Stimulated activated naive B cell treated with anti-CD40 and anti-IgM and Interleukin-4, amounts not matched to agents 10 μg/mL and 1 μg/mL and 100 μg/mL, for 72 hours (primary cell): Measurements from ENCODE around the gene MATN4.

Source experiments
- ATAC-seq, 2 donors: fragments of 150-1000 bp; cut with Tn5 transposase; replicated peaks; 2 replicates each; pipeline ENCODE4 v1.10.0; 2021; ENCODE audit warnings: moderate library complexity in 1 of 2
- DNase-seq: peaks from one replicate; pipeline ENCODE4 v3.0.0; 2021
- H3K27ac Mint-ChIP-seq: one replicate; pipeline ENCODE4 v1.8.0; 2022; ENCODE audit warnings: mild to moderate bottlenecking, mixed read lengths
- H3K27me3 Mint-ChIP-seq, 2 donors: one replicate each; pipeline ENCODE4 v1.8.0; 2022; ENCODE audit warnings: mixed read lengths in 2 of 2
- H3K36me3 Mint-ChIP-seq, 2 donors: one replicate each; pipeline ENCODE4 v1.8.0; 2022; ENCODE audit warnings: mixed read lengths in 2 of 2, mild to moderate bottlenecking in 1 of 2
- H3K4me1 Mint-ChIP-seq, 2 donors: one replicate each; pipeline ENCODE4 v1.8.0; 2022; ENCODE audit warnings: mixed read lengths in 2 of 2, mild to moderate bottlenecking in 1 of 2
- H3K4me3 Mint-ChIP-seq, 2 donors: one replicate each; pipeline ENCODE4 v1.8.0; 2022; ENCODE audit warnings: mild to moderate bottlenecking in 2 of 2, mixed read lengths in 2 of 2, moderate library complexity in 1 of 2
- H3K9me3 Mint-ChIP-seq, 2 donors: one replicate each; pipeline ENCODE4 v1.8.0; 2022; ENCODE audit warnings: mixed read lengths in 2 of 2, mild to moderate bottlenecking in 1 of 2

MATN4 gene

DNA sequence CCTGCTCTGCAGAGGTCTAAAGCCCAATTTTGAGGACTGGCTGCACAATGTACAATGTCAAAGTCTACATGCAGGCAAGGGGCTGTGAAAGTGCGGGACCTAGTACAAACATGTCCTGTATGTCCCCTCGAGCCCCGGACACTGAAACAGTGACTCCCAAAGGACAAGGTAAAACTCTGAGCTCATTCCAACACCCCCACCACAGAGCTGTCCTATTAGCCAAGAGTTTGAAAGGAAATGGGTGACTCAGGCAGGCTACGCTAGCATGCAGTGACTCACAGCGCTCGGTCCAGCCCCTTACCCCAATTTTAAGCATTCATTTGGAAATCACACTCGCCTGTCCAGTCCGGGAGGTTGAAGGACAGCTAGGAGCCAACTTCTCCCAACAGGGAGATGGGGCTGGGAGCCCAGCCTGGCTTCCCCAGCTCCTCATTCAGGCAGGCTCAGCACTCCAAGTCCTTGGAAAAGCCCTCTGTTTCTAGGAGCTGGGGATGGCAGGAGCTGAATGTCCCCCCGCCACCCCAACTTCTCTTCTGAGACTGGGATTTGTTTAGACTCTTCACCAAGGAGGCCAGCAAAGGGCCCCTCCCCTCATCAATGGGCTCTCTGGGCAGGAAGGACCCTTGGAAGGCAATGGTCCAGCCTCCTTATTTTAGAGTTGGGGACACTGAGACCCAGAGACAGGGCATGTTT is 36.2 kb upstream of the MATN4 start:
- Mint-ChIP-seq H3K4me3 (no peak overlapping the region), H3K36me3 (no peaks in the 10 kb centered on the region), H3K27me3 (peaks cover 38 to 60% of the 10 kb centered on the region in 2 donors), H3K9me3 (no peaks in the 10 kb centered on the region), H3K27ac (no peak overlapping the region), H3K4me1 (peaks cover 31 to 39% of the 10 kb centered on the region in 2 donors)
- DNase-seq = no peak
- no peak for ATAC-seq

DNA sequence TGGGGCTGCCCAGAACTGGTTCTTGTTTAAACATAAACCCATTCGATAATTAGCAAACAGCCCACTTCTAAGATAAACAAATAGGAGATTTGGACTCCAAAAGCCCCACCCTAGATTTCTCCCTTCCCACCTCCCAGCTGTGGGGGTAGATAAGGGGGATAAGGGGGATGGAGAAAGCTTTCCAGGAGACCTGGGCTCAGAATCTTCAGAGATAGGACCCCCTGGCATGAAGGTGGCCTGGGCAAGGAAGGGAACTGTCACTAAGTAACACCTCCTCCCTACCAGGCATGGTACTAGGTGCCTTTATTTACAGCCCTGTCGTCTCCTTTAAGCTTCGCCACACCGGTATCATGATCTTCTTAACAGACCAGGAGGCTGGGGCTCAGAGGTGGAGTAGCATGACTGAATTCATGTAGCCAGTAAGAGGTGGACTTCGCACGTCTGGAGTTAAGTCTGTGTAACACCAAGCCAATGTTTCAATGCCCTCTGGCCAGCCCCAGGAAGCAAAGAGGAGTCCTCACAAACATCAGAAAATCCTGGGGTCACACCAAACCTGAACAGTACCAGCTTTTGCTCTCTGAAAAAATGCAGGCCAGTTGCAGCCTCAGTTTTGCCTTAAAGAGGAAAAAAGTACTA is 35.6 kb upstream of the MATN4 start:
- DNase-seq (no peak), ATAC-seq (no peak)
- Mint-ChIP-seq H3K9me3 (no peaks in the 10 kb centered on the region), H3K36me3 (no peaks in the 10 kb centered on the region), H3K4me3 (no peak overlapping the region), H3K27ac (no peak overlapping the region), H3K27me3 (peaks cover 43 to 66% of the 10 kb centered on the region in 2 donors), H3K4me1 (peaks cover 31 to 38% of the 10 kb centered on the region in 2 donors)

DNA sequence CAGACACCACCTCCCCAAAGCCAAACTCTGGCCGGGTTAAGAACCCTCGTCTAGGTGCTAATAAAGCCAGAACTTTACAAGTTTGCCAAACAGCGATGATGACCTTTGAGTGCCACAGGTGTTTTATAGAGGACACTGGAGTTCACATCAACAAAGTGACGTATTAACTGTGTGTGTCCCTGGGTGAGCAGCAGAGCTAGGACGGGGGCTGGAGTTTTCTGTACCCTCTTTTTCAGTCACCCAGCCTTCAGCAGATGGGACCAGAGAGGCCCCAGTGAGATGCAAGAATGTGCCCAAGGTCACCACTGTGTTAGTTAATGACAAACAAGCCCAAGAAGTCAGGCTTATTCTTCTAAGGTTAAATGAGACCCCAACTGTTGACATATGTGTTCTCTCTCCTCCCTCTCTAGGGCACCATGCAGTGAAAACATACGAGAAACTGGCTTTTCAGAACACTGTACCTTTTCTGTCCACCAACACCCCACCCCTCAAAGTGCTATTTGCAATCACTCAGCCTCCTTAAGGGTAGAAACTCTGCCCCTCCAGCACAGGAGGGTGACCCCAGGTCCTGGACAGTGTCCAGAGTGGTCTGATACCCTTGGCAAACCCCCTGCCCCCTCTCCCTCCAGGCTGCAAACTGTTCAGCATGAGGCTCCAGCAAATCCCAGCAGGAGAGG is 34.9 kb upstream of the MATN4 start:
- no peaks in the 10 kb centered on the region for H3K9me3 Mint-ChIP-seq
- ATAC-seq (no peak), DNase-seq (no peak)
- no peak overlapping the region for H3K4me3 Mint-ChIP-seq
- no peaks in the 10 kb centered on the region for H3K36me3 Mint-ChIP-seq
- H3K27ac Mint-ChIP-seq = peak overlapping the region; percentile 14
- peaks cover 41 to 59% of the 10 kb centered on the region in 2 donors for H3K27me3 Mint-ChIP-seq
- H3K4me1 Mint-ChIP-seq = peaks cover 28 to 31% of the 10 kb centered on the region in 2 donors

DNA sequence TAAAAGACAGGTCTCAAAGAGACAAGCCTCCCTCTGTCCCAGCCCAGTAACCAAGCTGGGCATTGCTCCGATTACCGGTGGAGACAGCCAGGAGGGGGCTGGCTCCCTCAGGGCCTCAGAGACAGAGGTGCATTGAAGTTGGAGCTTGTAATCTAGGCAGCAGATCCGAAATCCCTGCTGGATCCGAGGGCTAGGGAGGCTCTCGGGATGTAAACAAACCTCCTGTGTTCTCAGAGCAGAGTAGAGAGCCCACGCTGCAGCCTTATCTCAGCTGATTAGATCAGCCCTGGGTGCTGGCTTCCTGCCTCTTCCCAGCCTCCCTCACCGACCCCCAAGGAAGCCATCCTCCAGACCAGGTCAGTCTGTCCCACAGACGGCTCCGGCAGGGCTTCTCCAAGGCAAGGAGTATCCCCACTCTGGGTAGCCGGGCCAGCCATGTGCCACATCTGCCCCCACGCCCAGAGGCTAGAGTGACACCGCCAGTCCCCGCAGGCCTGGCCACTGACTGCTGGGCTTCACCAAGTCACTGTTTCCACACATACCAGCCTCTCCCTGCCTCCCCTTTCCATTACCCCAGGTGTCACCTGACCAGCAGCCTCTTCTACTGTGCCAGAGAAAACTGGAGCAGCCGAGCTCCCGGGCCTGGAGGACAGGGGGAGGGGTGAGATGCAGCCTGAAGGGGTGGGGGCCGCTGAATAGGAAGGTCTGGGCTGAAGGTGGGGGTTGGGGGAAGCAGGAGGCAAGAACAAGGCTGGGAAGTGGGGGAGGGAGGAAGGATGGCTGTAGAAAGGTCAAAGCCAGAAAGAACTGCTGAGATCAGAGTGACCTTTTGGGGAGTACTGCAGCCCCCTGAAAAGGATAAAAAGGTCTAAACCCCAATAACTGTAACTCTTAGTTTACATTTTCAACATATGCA is 34.1 kb upstream of the MATN4 start:
- DNase-seq (no peak), ATAC-seq (no peak)
- H3K9me3 Mint-ChIP-seq = no peaks in the 10 kb centered on the region
- H3K4me1 Mint-ChIP-seq = peaks cover 24% of the 10 kb centered on the region in 2 donors
- no peak overlapping the region for H3K27ac Mint-ChIP-seq
- H3K27me3 Mint-ChIP-seq = peaks cover 38 to 55% of the 10 kb centered on the region in 2 donors
- H3K4me3 Mint-ChIP-seq = no peak overlapping the region
- no peaks in the 10 kb centered on the region for H3K36me3 Mint-ChIP-seq

DNA sequence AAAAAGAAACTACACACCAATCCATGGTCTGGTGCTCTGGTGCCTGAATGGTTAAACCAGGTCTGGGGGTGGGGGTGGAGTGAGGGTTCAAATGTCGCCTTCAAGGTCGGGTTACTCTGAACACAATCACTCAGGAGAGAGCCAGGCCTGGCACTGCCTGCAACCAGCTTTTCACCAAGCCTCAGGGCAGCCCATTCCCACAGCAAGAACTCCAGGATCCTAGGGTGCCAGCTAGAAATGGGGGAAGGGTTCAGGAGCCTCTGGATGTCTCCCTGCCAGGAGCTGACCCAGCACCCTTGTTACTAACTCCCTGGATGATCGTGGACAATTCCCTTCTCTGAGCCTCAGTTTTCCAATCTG is 33.5 kb upstream of the MATN4 start:
- H3K4me1 Mint-ChIP-seq = peaks cover 17% of the 10 kb centered on the region in 2 donors
- H3K9me3 Mint-ChIP-seq = no peaks in the 10 kb centered on the region
- H3K36me3 Mint-ChIP-seq = no peaks in the 10 kb centered on the region
- no peak overlapping the region for H3K27ac Mint-ChIP-seq
- no peak overlapping the region for H3K4me3 Mint-ChIP-seq
- peaks cover 37 to 55% of the 10 kb centered on the region in 2 donors for H3K27me3 Mint-ChIP-seq
- ATAC-seq (no peak), DNase-seq (no peak)

DNA sequence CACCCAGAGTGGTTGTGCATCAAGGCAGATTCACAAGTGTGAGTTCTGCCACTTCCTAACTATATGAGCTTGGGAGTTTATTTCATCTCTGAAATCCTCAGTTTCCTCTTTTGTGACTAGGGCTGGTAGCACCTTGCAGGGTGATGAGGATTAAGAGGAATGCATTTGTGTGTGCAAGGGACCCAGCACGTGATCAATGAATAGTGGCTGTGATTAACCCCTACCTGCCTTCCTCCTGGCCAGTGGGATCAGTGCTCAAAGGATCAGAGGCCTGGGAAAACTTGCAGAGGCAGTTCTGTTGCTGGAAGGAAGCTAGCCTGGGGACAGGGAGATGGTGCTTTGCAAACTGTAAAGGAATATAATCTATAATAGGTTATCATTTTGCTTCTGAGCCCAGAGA is 32.9 kb upstream of the MATN4 start:
- Mint-ChIP-seq H3K27me3 (peaks cover 35 to 50% of the 10 kb centered on the region in 2 donors), H3K9me3 (no peaks in the 10 kb centered on the region), H3K27ac (no peak overlapping the region), H3K4me3 (no peak overlapping the region), H3K36me3 (no peaks in the 10 kb centered on the region), H3K4me1 (peaks cover 11% of the 10 kb centered on the region in 2 donors)
- no peak for DNase-seq
- no peak for ATAC-seq

DNA sequence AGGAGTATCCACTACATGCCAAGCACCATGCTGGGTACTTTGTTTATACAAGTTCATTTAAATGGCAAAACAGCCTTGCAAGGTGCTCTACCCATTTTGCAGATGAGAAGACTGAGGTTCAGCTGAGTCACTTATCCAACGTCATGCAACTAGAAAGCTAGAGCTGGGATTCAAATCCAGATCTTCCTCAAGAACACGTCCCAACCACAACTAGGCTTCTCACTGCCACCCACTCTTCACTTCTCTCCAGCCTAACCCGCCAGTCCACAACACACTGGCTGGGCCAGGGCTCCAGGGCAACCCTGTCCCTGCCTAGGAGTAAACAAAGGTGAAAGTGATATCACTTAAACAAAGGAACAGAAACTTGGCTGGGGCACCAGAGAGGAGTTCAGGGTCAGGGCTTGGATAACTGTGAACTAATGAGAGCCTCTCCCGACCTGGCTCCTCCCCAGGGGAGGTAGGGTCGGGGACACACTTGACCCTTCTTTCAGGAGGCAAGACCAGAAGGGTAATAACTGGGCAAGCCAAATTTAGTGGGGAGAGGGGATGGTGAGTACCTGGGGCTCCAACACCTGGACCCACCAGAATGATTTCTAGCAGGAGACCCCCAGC is 32.2 kb upstream of the MATN4 start:
- H3K36me3 Mint-ChIP-seq = peaks cover 0 to 3% of the 10 kb centered on the region in 2 donors
- peak in 1 of 2 donors; percentile 38 for ATAC-seq
- DNase-seq = no peak
- H3K4me1 Mint-ChIP-seq = peaks cover 5 to 6% of the 10 kb centered on the region in 2 donors
- no peak overlapping the region for H3K4me3 Mint-ChIP-seq
- peaks cover 33 to 45% of the 10 kb centered on the region in 2 donors for H3K27me3 Mint-ChIP-seq
- H3K27ac Mint-ChIP-seq = no peak overlapping the region
- no peaks in the 10 kb centered on the region for H3K9me3 Mint-ChIP-seq

DNA sequence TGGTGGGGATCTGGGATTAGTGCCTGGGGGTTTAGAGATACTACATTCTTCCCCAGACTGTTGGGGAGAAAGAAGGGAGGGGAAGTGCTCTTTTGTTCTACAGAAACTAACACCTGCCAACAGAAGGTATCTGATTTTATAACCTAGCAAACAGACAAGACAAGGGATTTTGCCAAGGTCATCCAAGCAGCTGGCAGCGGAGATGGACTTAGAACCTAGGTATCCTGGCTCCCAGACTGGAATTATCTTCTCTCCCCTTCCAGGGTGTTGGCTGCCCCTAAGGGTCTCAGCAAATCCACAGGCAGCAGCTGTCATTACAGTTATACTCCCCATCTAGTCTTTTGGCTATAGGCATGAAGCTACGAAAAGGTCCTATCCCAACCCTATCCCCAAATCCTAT is 31.7 kb upstream of the MATN4 start:
- peaks cover 3 to 5% of the 10 kb centered on the region in 2 donors for H3K4me1 Mint-ChIP-seq
- ATAC-seq (no peak), DNase-seq (no peak)
- no peak overlapping the region for H3K4me3 Mint-ChIP-seq
- H3K27ac Mint-ChIP-seq = peak overlapping the region; percentile 14
- peaks cover 27 to 40% of the 10 kb centered on the region in 2 donors for H3K27me3 Mint-ChIP-seq
- H3K9me3 Mint-ChIP-seq = no peaks in the 10 kb centered on the region
- peaks cover 0 to 3% of the 10 kb centered on the region in 2 donors for H3K36me3 Mint-ChIP-seq

DNA sequence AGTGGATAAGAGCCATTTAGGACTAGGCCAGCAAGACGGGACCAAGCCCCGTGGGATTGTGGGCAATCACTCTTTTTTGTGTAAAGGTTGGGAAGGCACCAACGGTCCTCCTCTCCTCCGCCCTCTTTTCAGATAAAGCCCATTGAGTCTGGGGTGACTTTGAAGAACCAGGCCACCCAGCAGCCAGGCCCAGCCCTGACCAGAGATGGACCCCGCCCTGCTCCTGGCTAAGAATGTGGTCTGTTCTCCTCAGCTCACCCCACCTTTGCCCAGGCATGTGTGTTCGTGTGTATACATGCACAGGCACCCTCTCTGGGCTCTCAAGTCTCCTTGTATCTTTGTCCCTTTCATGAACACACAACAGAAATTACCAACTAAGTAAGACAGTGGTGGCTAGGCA is 31.0 kb upstream of the MATN4 start:
- Mint-ChIP-seq H3K4me1 (peaks cover 3 to 5% of the 10 kb centered on the region in 2 donors), H3K27ac (no peak overlapping the region), H3K27me3 (peaks cover 27 to 39% of the 10 kb centered on the region in 2 donors), H3K9me3 (no peaks in the 10 kb centered on the region), H3K4me3 (no peak overlapping the region), H3K36me3 (peaks cover 0 to 3% of the 10 kb centered on the region in 2 donors)
- ATAC-seq (no peak), DNase-seq (no peak)

DNA sequence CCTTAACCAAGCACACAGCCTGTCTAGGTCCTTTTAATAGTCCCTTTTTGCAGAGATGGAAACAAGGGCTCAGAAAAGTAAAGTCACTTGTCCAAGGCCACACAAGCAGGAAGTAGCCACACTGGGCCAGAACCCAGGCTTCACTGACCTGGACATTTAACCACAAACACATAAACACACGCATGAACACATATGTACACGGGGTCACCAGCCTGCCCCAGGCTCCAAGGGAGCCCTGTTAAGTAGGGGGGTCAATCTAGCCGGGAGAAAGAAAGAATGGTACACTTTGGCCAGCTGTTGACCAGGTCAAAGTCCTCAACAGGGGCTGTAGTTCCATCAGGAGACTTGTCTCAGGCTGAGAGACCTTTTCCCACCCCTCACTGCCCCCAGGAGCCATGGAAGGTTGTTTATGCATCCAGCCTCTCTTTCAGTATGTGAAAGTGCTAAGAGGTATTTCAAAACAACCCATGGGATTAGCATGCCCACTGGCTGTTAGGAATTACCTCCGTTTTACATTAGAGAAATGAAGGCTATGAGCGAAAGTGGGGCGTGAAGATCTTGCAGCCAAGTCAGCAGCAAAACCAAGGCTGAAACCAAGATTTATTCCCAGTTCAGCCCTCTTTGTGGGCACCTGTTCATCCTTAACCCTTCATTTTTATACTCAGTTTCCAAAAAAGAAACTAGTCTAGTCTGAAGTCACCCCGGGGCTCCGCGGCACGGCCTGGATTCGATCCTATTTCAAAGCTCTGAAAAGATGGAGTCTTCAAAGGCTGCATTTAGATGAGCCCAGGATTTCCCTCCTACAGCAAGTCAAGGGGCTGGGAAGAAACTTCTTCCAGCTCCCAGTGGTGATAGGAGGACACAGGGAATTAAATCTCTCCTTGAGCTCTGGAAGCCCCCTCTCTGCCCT is 30.3 kb upstream of the MATN4 start:
- DNase-seq (no peak), ATAC-seq (no peak)
- no peak overlapping the region for H3K27ac Mint-ChIP-seq
- peaks cover 3 to 5% of the 10 kb centered on the region in 2 donors for H3K4me1 Mint-ChIP-seq
- H3K27me3 Mint-ChIP-seq = peaks cover 27 to 39% of the 10 kb centered on the region in 2 donors
- H3K4me3 Mint-ChIP-seq = no peak overlapping the region
- H3K9me3 Mint-ChIP-seq = no peaks in the 10 kb centered on the region
- H3K36me3 Mint-ChIP-seq = peaks cover 0 to 3% of the 10 kb centered on the region in 2 donors

DNA sequence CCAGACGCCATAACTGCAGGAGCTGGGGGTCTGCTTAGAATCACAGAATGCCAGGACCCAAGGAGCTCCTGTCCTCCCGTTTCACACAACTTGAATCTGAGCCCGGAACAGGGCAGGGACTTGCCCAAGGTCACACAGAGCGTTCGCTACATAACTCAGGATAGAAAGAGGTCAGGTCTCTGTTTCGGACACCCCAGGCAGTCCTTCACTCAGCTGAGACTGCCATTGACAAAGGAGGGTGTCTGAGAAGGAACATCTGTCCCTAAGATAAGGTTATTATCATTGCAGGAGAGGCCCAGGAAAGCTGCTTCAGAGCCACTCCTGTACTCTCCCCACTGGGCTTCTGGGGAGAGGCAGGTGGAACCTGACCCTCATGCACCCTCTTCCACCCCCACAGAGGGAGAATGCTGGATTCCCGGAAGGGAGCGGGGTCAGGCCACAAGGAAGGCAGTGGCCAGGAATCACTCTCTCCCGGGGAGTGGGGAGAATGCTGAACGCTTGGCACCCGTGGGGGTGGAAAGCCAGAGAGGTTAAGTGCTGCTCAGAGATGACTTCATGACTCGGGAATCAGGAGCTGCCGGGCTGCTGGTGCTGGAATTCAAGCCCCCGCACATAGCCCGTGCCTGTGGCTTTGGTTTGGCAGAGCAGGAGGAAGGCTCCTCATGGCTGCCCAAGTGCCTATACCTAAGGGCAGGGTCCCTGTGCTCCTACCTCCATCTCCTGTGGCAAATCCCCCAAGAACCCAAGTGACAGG is 29.4 kb upstream of the MATN4 start:
- no peak overlapping the region for H3K4me3 Mint-ChIP-seq
- H3K9me3 Mint-ChIP-seq = no peaks in the 10 kb centered on the region
- peaks cover 3 to 5% of the 10 kb centered on the region in 2 donors for H3K4me1 Mint-ChIP-seq
- H3K36me3 Mint-ChIP-seq = peaks cover 0 to 3% of the 10 kb centered on the region in 2 donors
- ATAC-seq (no peak), DNase-seq (no peak)
- H3K27ac Mint-ChIP-seq = no peak overlapping the region
- H3K27me3 Mint-ChIP-seq = peaks cover 27 to 32% of the 10 kb centered on the region in 2 donors

DNA sequence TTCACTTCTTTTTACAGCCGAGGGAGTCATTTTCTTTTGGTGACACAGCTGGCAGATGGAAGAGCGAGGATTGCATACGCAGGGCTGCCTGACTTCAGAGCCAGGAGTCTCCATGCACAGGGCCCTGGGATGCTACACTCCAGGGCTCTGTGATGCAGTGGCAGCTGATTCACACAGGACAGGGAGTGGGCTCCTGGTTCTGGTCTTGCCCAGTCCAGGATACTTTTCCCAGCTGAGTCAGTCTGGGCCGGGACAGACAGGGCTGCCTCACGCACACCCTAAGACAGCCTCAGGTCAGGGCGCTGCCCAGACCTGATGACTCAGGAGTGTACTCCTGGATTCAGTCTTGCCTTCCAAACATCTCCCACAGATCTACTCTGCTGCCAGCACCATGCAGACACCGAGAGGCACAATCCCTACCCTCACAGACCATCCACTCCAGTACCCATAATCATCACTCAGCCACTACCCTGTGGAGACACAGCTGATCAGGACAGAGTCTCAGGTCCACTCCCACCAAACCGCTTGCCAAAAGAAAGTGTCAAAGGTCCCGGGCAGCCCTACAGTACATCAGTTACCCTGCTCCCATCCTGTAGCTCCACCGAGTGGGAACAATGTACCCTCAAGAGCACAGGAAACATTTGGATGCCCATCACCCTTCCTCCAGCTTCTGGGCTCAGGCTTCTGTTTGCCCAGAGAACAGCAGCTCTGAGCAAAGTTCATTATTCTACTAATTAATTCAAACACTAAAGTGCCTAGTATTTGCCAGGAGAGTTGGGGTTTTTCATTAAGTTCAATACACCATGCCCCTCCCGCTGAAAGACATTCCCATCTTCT is 28.6 kb upstream of the MATN4 start:
- H3K4me3 Mint-ChIP-seq = no peak overlapping the region
- H3K4me1 Mint-ChIP-seq = peaks cover 1 to 5% of the 10 kb centered on the region in 2 donors
- no peak for DNase-seq
- H3K9me3 Mint-ChIP-seq = no peaks in the 10 kb centered on the region
- H3K27me3 Mint-ChIP-seq = peaks cover 26 to 32% of the 10 kb centered on the region in 2 donors
- H3K27ac Mint-ChIP-seq = no peak overlapping the region
- H3K36me3 Mint-ChIP-seq = peaks cover 0 to 3% of the 10 kb centered on the region in 2 donors
- ATAC-seq = no peak
